ENCODE data around the gene SLC9A9.

SLC9A9 gene

GRCh38 chr3:143629726-143630125 lies 218.5 kb downstream of the SLC9A9 start:
- no peak for DNase-seq
- H3K9me3 Mint-ChIP-seq = peaks cover 8% of the 10 kb centered on the region
- no peak for TF ChIP-seq CTCF (IDR thresholded peaks at IDR 0.05)
- H3K36me3 Mint-ChIP-seq (ENCODE audit: low read depth) = no peaks in the 10 kb centered on the region
- H3K27me3 Mint-ChIP-seq (ENCODE audit: low read depth, poor library complexity) = no peaks in the 10 kb centered on the region
- H3K4me1 Mint-ChIP-seq = no peaks in the 10 kb centered on the region
- H3K4me3 Mint-ChIP-seq = no peak overlapping the region
- H3K27ac Mint-ChIP-seq = no peak overlapping the region

DNA sequence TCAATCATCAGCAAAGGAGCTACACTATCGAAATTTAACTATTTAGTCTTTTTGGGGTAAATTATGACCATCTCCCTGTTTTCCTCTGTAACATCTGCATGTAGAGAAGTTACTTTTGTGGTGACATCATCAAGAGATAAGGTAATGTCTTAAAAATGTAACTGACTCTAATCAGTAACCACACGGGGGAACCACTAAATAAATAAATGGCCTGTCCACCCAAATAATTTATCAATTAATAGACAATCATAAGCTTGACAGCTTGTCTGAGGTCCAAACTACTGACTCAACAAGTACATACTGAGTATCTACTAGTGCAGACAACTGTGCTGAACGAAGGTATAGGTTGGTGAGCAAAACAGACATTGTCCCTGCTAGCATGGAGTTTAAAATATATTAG lies 219.3 kb downstream of the SLC9A9 start:
- Mint-ChIP-seq H3K4me3 (no peak overlapping the region), H3K36me3 (ENCODE audit: low read depth) (no peaks in the 10 kb centered on the region), H3K9me3 (peaks cover 8% of the 10 kb centered on the region), H3K27ac (no peak overlapping the region), H3K27me3 (ENCODE audit: low read depth, poor library complexity) (no peaks in the 10 kb centered on the region), H3K4me1 (no peaks in the 10 kb centered on the region)
- no peak for DNase-seq
- TF ChIP-seq CTCF (IDR thresholded peaks at IDR 0.05) = no peak

DNA sequence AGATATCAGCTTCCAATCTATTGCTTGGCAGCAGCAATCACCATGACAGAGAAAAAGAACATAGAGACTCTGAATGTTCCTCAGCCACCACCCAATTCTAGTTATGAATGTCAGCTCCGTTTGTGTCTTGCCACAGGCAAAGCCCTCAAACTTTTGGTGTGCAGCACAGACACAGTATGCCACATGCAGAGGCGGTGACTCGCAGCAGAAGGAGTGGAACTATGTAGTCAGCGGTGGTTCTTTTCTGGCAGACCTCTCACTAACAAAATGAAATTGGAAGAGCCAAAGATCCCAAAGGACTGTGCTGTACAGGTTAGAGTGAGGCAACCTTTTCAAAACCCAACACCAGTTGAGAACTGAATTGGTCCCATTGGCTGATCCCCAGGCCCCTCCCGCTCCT lies 220.9 kb downstream of the SLC9A9 start:
- Mint-ChIP-seq H3K4me3 (no peak overlapping the region), H3K27me3 (ENCODE audit: low read depth, poor library complexity) (no peaks in the 10 kb centered on the region), H3K36me3 (ENCODE audit: low read depth) (no peaks in the 10 kb centered on the region), H3K9me3 (peaks cover 18% of the 10 kb centered on the region), H3K27ac (no peak overlapping the region), H3K4me1 (no peaks in the 10 kb centered on the region)
- no peak for DNase-seq
- TF ChIP-seq CTCF (IDR thresholded peaks at IDR 0.05) = no peak

- H3K4me1 Mint-ChIP-seq = no peaks in the 10 kb centered on the region
- H3K27me3 Mint-ChIP-seq (ENCODE audit: low read depth, poor library complexity) = peaks cover under 1% of the 10 kb centered on the region
- no peak overlapping the region for H3K27ac Mint-ChIP-seq
- no peak for TF ChIP-seq CTCF (IDR thresholded peaks at IDR 0.05)
- H3K9me3 Mint-ChIP-seq = peaks cover 35% of the 10 kb centered on the region
- DNase-seq = no peak
- H3K4me3 Mint-ChIP-seq = no peak overlapping the region
- H3K36me3 Mint-ChIP-seq (ENCODE audit: low read depth) = peaks cover 5% of the 10 kb centered on the region
Observed at GRCh38 chr3:143619231-143619630, 229.0 kb downstream of the SLC9A9 start.

- Mint-ChIP-seq H3K9me3 (peaks cover 24% of the 10 kb centered on the region), H3K36me3 (ENCODE audit: low read depth) (peaks cover 5% of the 10 kb centered on the region), H3K27ac (no peak overlapping the region), H3K4me3 (no peak overlapping the region), H3K4me1 (no peaks in the 10 kb centered on the region), H3K27me3 (ENCODE audit: low read depth, poor library complexity) (peaks cover 4% of the 10 kb centered on the region)
- no peak for TF ChIP-seq CTCF (IDR thresholded peaks at IDR 0.05)
- no peak for DNase-seq
Observed at GRCh38 chr3:143617050-143617449, 231.2 kb downstream of the SLC9A9 start.

GRCh38 chr3:143613226-143613625 lies 235.0 kb downstream of the SLC9A9 start:
- Mint-ChIP-seq H3K9me3 (no peaks in the 10 kb centered on the region), H3K36me3 (ENCODE audit: low read depth) (no peaks in the 10 kb centered on the region), H3K27ac (no peak overlapping the region), H3K4me3 (no peak overlapping the region), H3K27me3 (ENCODE audit: low read depth, poor library complexity) (peaks cover 7% of the 10 kb centered on the region), H3K4me1 (no peaks in the 10 kb centered on the region)
- no peak for TF ChIP-seq CTCF (IDR thresholded peaks at IDR 0.05)
- DNase-seq = no peak

Measured in nephron progenitor cell (in vitro differentiated cells).